PC-3 (cell line): ENCODE data around the gene PLIN5.

Experiments used
- CTCF ChIP-seq: fragments of 300-600 bp; sonication (generic); conservative IDR thresholded peaks from 2 replicates; pipeline ENCODE4 v1.5.1; 2017; ENCODE audit warnings: antibody characterized with exemption, low read depth, mild to moderate bottlenecking, low read length
- EZH2 ChIP-seq: fragments of 300-600 bp; sonication (generic); IDR thresholded peaks from one replicate; pipeline ENCODE4 v1.6.1; 2017; ENCODE audit warnings: antibody characterized with exemption, mild to moderate bottlenecking, low read length; ENCODE audit not compliant: unreplicated experiment
- EZH2phosphoT487 ChIP-seq: fragments of 300-600 bp; sonication (generic); IDR thresholded peaks from 2 replicates; pipeline ENCODE4 v1.6.1; 2018; ENCODE audit warnings: mild to moderate bottlenecking, antibody characterized with exemption, low read length, borderline replicate concordance

GRCh38 chr19:4529924-4530522 lies 5.0 kb downstream of the PLIN5 start:
- no peak for TF ChIP-seq CTCF
- no peak for TF ChIP-seq EZH2
- TF ChIP-seq EZH2phosphoT487, result no peak
